Body of pancreas (tissue), 4 donors: Measurements from ENCODE around the gene SEMA4C. TPM values are rescaled to one million over a fixed set of nuclear protein-coding genes. Genes with fewer than 3 reads are reported as not detected.

Experiments used
- ATAC-seq: fragments of 150-250 bp; one replicate; pipeline ENCODE4 v1.9.1; 2016
- DNase-seq, 4 donors: peaks; one replicate each; pipeline ENCODE4 v3.0.0-alpha.2; 2019
- H3K27ac ChIP-seq, 4 donors: fragments of 200-600 bp; sonication (generic); 1 replicate in 3 of 4; 2 replicates in 1 of 4; pipeline versions ENCODE4 v1.5.1 to v1.6.1; 2016 to 2019; ENCODE audit warnings: mild to moderate bottlenecking in 1 of 4, mixed read lengths in 1 of 4, moderate library complexity in 1 of 4
- H3K27me3 ChIP-seq, 2 donors: fragments of 200-600 bp; sonication (generic); one replicate each; pipeline ENCODE4 v1.6.0; 2016; ENCODE audit warnings: mild to moderate bottlenecking in 1 of 2
- H3K36me3 ChIP-seq, 2 donors: fragments of 200-600 bp; sonication (generic); replicated peaks in 1 of 2; 2 replicates each; pipeline ENCODE4 v1.5.1; 2016; ENCODE audit warnings: low read depth in 2 of 2; ENCODE audit not compliant: insufficient read depth in 1 of 2
- H3K4me1 ChIP-seq: fragments of 200-600 bp; sonication (generic); one replicate; pipeline ENCODE4 v1.6.0; 2016
- H3K4me3 ChIP-seq, 2 donors: fragments of 200-600 bp; sonication (generic); 1 replicate in 1 of 2; 2 replicates in 1 of 2; pipeline ENCODE4 v1.5.1; 2016 to 2019
- H3K9me3 ChIP-seq, 3 donors: fragments of 200-600 bp; sonication (generic); 1 replicate in 2 of 3; 2 replicates in 1 of 3; pipeline ENCODE4 v1.5.1; 2016
- CTCF ChIP-seq, 7 experiments: fragments of 450-650 bp in 4 of 7; fragments of 200-600 bp in 3 of 7; sonication (generic) in 3 of 7; IDR thresholded peaks; one replicate each; pipeline ENCODE4 v1.5.1; 2016 to 2019; ENCODE audit warnings: antibody characterized with exemption in 7 of 7
- POLR2A ChIP-seq, 3 donors: fragments of 450-650 bp; IDR thresholded peaks; one replicate each; pipeline ENCODE4 v1.6.1; 2016; ENCODE audit warnings: antibody characterized with exemption in 3 of 3, mild to moderate bottlenecking in 2 of 3
- WGBS, 2 donors: methylation state at CpG; one replicate each; pipeline ENCODE4 v1.1.5; 2017; 5-methylcytosine and 5-hydroxymethylcytosine counted together
- intact Hi-C: fragments of 100-400 bp; cut with DNase I; formaldehyde crosslinking; loops from one replicate; pipeline ENCODE4 v1.15.1; 2023
- total RNA-seq, 2 donors: library from RNA; depleted of rRNA; stranded (reverse); fragments of >200 nt; gene quantifications; one replicate each; pipeline ENCODE4 v1.1.0, GENCODE V29; 2016

The SEMA4C gene
- total RNA-seq, 2 donors from 2014 or later, result 11.2 to 13.7 TPM

- no peak for ATAC-seq
- Histone ChIP-seq H3K27ac (no peak overlapping the region), H3K9me3 (no peaks in the 10 kb centered on the region), H3K4me1 (no peaks in the 10 kb centered on the region), H3K27me3 (no peaks in the 10 kb centered on the region), H3K4me3 (no peak overlapping the region), H3K36me3 (no peaks in the 10 kb centered on the region)
- DNase-seq, result no peak
- TF ChIP-seq POLR2A (IDR thresholded peaks at IDR 0.05) (no peak), CTCF (IDR thresholded peaks at IDR 0.05) (no peak)
- intact Hi-C loops, result no loop called here
- 51 to 60% methylated on average over 9 to 10 of the region's 10 CpGs for WGBS, 2 donors
These were observed 46.3 kb upstream of the SEMA4C start for GRCh38 chr2:96916156-96916630.

DNA sequence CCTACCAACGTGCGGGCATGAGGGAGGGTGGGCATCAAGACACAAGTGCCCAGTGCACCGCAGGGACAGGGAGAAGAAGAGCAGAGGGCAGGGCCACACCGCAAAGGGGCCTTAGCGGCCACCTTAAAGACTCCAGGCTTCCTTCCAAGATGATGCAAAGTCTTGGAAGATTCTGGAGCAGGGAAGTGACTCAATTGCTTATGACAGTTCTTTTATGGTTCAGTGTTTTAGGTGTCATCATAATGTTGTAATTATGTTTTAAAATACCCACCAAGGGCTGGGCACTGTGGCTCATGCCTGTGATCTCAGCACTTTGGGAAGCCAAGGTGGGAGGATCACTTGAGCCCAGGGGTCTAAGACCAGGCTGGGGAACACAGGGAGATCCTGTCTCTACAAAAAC is 44.5 kb upstream of the SEMA4C start:
- no peaks in the 10 kb centered on the region for H3K36me3 ChIP-seq
- no peaks in the 10 kb centered on the region for H3K9me3 ChIP-seq
- TF ChIP-seq CTCF (IDR thresholded peaks at IDR 0.05) (no peak), POLR2A (IDR thresholded peaks at IDR 0.05) (no peak)
- no peak overlapping the region for H3K27ac ChIP-seq
- H3K4me1 ChIP-seq, result no peaks in the 10 kb centered on the region
- H3K27me3 ChIP-seq, result no peaks in the 10 kb centered on the region
- WGBS, 2 donors, result 57 to 67% methylated on average over 5 of the region's 5 CpGs
- ATAC-seq (peak; percentile 41), DNase-seq (no peak)
- H3K4me3 ChIP-seq, result no peak overlapping the region
- intact Hi-C loops, result no loop called here

- Histone ChIP-seq H3K27me3 (no peaks in the 10 kb centered on the region), H3K9me3 (no peaks in the 10 kb centered on the region), H3K36me3 (no peaks in the 10 kb centered on the region), H3K27ac (no peak overlapping the region), H3K4me1 (no peaks in the 10 kb centered on the region), H3K4me3 (no peak overlapping the region)
- WGBS, 2 donors, result 47 to 52% methylated on average over 18 to 20 of the region's 20 CpGs
- DNase-seq (peak in 1 of 4 donors; percentile 35), ATAC-seq (no peak)
- TF ChIP-seq POLR2A (IDR thresholded peaks at IDR 0.05), result no peak
- no peak for TF ChIP-seq CTCF (IDR thresholded peaks at IDR 0.05)
- intact Hi-C loops, result no loop called here
These were observed 43.7 kb upstream of the SEMA4C start for GRCh38 chr2:96913398-96914202.

GRCh38 chr2:96913117-96913397 is 43.2 kb upstream of the SEMA4C start:
- intact Hi-C loops, result no loop called here
- Histone ChIP-seq H3K27me3 (no peaks in the 10 kb centered on the region), H3K27ac (no peak overlapping the region), H3K36me3 (no peaks in the 10 kb centered on the region), H3K4me3 (no peak overlapping the region), H3K4me1 (peaks cover 1% of the 10 kb centered on the region), H3K9me3 (no peaks in the 10 kb centered on the region)
- TF ChIP-seq POLR2A (IDR thresholded peaks at IDR 0.05), result no peak
- no peak for TF ChIP-seq CTCF (IDR thresholded peaks at IDR 0.05)
- no peak for ATAC-seq
- 36% methylated on average over 5 of the region's 5 CpGs for WGBS, 2 donors
- no peak for DNase-seq
